NCI-H2029 (cell line): Measurements from ENCODE around the gene EBF4.
"Not testable (repeated sequence)": the region's sequence is repeated elsewhere in the genome, so short reads cannot be mapped to it uniquely, and the experiment has no call there.

Source experiments
- DNase-seq: peaks from one replicate; lab custom pipeline; 2025; lab: John Stamatoyannopoulos, UW

The EBF4 gene

DNA sequence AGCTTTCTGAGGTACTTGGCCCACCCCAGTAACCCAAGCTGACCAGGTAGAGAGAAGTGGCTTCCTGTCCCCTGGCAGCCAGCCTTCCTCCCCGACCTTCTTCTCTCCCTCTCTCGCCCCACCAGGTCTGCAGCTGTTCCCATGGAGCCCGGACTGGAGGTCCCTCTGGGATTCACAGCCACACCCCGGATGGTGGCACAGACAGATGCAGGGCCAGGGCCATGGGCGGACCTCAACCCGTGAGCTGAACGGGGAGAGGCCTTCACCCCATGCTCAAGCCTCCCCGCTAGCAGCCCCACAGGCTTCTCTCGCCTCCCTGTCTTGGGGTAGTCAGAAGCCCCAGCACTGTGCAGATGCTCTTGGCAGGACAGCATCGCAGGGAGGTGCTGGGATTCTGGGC, 66.6 kb downstream of the EBF4 start:
- no peak for DNase-seq

- no peak for DNase-seq
These were observed 67.2 kb downstream of the EBF4 start for GRCh38 chr20:2759603-2760296.

DNA sequence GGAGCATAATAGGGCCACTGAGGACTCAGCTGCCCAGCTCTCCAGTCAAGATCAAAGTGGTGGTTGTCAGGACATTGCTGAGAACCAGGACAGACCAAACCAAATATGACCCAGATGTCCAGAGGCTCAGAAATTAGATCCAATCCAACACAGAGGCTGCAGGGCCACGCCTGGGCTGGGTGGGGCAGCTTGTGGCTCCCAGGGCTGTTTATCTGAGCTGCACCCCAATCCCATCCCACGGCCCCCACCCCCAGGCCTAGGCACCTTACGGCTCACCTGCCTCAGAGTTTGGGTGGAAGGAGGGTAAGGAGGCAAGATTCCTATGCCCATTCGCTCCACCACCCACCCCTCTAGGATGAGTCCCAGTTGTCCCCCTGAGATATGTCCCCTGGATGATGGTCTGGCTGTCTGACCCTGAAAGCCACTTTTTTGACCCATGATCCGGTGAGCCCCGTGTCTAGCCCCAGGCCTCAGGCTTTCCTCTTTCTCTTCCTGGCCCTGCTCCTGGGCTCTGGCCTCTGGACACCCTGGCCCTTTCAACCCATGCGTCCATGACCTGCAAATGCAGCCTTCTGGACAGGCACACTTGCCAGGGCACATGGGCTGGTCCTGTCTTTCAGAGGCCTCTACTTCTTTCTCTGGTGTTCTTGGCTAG, 67.8 kb downstream of the EBF4 start:
- DNase-seq = no peak

DNA sequence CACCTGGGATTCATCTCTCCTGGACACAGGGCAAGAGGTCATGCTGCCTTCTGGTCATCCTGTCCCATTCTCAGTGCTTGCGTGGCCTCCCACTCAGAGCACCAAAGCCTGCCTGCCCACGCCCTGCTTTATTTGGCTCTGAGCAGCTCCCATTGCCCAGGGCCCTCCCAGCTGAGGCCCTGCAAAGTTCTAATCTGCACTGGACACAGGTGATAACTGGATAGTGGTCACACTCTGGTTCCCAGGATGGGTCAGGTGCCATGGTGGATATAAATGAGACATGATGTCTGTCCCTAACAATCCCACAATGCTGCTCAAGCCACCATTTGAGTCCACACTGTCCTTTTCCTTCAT, 68.3 kb downstream of the EBF4 start:
- no peak for DNase-seq

DNA sequence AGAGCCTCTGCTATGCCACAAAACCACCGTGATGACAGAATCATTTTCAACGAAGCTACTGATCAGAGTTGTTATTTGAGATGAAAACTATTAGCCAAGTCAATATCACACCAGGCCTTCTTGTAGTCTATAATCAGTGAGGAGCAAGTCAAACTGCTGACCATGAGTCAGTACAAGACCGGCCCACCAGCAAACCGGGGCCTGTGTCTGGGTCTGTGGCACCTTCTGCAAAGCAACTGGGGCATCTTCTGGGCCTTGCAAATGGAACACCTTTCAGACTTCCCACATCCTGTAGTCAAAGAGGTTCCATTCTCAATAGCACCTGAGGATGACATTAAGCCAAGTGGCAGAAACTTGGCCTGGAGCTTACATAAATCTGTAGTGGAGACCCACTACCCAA, 69.3 kb downstream of the EBF4 start:
- DNase-seq = no peak

DNA sequence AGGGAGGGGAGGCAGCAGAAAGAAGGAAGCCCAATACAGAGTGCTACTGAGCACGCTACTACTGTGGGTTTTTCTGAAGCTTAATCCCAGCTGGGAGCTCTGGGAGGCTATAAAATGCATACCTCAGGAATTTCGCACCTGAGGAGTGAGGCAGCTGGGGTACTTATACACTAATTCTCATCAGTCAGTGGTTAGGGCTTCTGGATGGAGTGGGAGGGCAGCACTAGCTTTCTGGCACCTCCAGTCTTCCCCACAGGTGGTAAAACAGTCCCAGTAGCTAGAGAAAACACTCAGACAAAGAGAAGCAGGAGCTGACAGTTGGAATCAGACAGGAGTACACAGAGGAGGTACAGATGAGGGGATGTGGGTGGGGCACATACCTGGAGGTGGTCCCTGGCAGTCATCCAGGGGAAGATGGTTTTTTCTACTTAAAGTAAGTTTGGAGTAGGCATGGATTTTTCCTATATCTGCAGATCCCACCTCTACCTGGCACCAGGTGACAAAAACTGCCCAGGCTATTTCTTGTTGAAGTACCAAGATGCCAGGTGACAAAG, 70.1 kb downstream of the EBF4 start:
- DNase-seq = no peak

DNA sequence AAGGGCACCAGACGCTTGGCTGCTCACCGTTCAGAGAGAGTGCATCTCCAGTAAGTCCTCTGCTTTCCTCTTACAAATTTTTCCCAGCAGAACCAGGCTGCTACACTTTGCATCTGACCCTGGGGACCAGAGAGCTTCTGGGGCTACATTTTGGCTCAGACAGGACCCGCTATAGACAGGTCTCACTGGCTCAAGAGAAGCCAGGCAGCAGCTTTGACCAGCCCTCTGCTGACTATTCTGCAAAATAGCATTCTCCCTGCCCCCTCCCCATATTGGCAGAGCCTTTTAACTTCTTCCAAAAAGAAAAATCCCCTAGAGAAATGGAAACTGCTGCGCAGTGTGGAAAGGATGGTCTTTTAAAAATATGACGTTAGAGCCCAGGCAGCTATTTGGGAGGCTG, 70.6 kb downstream of the EBF4 start:
- DNase-seq = no peak

DNA sequence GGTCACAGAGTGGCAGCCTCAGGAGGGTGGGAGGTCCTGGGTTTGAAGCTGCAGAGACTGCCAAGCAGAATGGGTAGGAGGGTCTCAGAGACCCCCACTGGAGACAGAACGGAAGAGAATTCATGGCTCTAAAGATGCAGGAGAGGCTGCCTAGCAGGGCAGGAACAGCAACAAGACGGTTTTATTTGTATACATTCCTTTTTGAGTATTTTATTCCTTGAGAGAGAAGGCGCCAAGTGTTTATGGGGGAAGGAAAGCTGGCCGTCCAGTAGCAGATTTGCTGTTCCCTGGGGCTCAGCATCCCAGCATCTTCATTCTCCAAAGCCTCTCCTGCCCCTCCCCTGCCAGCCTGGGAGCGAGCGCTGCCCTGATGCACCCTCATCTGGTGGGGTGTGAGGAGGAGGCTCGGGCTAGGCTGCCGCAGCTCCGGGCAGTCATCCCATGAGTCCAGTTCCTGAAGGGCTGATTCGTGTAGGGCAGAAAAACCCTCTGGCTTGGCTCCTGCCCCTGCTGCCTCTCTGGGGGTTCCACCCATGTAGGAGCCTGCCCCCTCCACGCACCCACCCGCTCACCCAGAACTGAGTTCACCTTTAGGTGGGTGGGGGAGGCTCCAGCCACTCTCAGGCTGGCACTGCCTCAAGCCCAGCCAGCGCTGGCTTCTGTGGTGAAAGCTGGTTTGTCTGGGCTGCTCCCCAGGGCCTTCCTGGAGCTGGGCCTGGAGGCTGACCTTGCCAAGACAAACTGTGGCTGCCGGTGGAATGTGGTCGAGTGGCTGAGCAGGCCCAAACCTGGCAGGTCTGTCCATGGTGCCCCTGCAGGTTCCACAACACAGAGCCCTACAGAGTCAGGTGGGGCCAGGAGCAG, 75.4 kb downstream of the EBF4 start:
- DNase-seq = peak; percentile 74

DNA sequence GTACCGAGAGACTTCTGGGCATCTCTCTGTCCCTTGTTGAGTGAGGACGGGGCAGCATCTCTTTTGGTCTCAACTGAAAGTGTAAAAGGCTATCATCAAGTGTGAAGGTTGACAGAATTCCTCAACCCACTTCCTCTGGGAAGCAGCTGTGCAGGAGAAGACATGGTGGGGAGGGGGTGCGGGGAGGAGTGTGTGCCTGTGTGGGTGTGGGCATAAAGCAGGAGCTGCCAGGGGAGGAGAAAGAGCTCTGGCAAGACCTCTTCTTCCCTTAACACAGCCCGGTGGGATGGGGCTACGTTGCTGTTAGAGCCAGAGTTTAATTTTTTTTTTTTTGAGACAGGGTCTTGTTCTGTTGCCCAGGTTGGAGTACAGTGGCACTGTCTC, 76.0 kb downstream of the EBF4 start:
- no peak for DNase-seq

GRCh38 chr20:2770091-2770490, 77.5 kb downstream of the EBF4 start:
- not testable (repeated sequence) for DNase-seq

GRCh38 chr20:2771631-2772080, 79.1 kb downstream of the EBF4 start:
- no peak for DNase-seq

DNA sequence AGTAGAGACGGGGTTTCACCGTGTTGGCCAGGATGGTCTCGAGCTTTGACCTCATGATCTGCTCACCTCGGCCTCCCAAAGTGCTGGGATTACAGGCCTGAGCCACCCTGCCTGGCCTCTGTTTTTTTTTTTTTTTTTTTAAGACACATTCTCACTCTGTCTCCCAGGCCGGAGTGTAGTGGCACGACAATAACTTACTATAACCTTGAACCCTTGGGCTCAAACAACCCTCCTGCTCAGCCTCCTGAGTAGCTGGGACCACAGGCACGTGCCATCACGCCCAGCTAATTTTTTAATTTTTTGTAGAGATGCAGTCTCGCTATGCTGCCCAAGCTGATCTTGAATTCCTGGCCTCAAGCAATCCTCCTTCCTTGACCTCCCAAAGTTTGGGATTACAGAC, 81.2 kb downstream of the EBF4 start:
- no peak for DNase-seq

- DNase-seq = no peak
These were observed 82.6 kb downstream of the EBF4 start for GRCh38 chr20:2775139-2775538.

- no peak for DNase-seq
These were observed 86.2 kb downstream of the EBF4 start for GRCh38 chr20:2778602-2779321.

GRCh38 chr20:2780948-2781347, 88.4 kb downstream of the EBF4 start:
- DNase-seq = no peak

DNA sequence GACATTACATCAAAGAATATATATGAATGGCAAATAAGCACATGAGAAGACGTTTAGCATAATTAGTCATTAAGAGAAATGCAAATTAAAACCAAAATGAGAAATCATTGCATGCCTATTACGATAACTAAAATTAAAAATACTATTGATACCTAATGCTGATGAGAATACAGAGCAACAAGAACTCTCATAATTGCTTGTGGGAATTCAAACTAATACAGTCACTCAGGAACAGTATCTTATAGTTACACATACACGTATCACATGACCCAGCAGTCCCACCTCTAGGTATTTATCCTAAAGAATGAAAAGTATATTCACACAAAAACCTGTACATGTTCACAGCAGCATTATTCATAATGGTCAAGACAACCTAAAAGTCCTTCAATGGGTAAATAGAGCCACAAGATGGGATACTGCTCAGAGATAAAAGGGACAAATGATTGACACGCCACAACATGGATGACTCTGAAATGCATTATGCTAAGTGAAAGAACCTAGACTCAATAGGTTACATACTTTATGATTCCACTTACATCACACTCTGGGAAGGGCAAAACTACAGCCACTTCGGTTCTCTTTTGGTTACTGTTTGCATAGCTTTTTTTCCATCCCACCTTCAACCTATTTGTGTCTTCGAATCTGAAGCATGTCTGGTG, 91.5 kb downstream of the EBF4 start:
- DNase-seq = no peak

DNA sequence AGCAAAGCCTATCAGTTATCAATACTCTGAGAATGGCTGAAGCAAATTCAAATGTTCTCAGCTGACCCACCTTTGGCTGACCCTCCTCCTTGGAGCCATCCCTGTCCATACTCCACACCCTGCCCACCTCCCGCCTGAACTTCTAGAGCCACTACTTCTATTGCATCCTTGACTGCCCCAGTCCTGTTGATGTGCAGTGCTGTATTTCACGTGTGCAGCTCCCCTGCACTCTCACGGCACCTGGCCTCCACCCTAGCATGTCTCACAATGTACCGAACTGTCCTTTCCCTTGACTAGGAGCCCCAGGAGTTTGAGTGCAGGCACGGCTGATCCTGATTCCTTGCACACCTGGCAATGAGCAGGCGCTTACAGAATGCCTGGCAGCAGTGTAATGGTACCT, 100.9 kb downstream of the EBF4 start:
- DNase-seq = no peak

DNA sequence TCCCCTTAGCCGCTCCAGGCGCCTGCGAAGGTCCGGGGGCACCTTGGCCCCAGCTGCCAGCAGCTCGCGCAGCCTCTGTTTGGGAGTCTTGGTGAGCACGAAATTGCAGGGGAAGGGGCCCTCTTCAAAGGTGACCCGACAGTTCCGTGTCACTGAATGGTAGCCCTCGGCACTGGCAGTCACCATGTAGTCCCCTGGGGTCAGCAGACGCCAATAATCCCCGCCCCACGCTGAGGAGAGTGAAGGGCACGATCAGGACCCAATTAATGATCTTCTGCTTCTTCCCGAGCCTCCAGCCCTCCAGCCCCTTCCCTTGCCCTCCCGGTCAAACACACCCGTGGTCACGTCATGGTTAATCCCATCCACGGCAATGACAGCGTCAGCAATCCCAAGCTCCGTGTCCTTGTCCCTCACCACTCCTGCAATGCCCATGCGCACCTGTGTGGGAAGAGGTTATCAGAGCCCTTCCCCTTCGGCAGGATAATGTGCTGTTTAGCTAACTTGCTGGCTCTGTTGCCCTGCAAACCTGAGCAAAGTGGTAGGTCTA, 101.7 kb downstream of the EBF4 start:
- no peak for DNase-seq

DNA sequence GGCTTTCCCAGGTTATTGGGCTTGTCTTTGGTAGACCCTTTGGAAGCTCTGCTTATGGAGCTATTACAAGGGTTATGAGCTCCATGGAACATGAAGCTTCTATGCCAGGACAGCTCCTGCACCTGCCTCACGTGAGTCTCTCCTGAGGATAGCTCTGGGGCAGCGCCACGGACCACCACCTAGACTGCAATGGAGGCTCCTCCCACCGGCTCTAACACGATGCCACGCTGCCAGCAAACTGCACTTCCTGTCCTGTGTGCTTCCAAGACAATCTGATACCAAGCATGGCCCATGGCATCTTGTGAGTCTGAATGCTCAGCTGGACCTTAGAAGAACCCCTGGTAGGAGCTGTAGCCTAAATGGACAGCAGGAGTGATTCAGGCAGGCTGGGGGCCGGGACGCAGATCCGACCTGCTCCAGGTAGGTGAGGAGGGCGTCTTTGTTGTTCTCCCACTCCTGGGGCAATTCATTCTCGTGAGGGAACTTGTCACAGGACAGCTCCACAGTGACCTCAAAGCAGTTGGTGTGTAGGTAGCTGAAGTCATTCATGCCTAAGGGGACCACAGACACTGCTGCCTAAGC, 102.4 kb downstream of the EBF4 start:
- DNase-seq = peak; percentile 7

DNA sequence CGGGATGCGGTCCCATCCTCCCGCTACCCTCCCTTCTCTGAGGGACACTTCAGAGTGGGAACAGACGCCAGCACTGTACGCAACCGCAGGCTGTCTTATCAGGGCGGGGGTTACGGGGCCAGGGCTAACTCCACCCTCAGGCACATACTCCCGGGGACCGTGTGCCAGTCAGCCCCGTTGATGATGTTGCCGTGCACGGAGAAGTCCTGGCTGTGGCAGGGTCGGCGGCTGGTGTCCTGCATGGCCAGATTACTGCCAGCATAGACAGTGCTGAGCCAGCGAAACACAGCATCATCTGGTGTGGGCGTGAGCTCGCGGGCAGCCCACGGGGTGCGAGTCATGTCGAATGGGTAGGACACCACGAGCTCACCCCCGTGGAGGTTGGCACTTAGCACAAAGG, 102.9 kb downstream of the EBF4 start:
- DNase-seq = no peak
